GM19328 (cell line): ENCODE results near the gene RFX5.
A peak's percentile ranks its signal among the peaks of the same experiment; 100 is the strongest.
"Not testable (repeated sequence)": the region's sequence is repeated elsewhere in the genome, so short reads cannot be mapped to it uniquely, and the experiment has no call there.

Experiments used
- ATAC-seq: cut with Tn5 transposase; IDR thresholded peaks from one replicate; pipeline ENCODE4 v1.9.1; 2021; ENCODE audit warnings: mild to moderate bottlenecking, moderate library complexity; ENCODE audit not compliant: unreplicated experiment

The RFX5 gene

GRCh38 chr1:151346769-151347522, at the start of gene RFX5:
RFX5 (minus strand) TSS chr1:151347252; CDS start chr1:151346320, 932 bp downstream.
- ATAC-seq: peak; percentile 95

DNA sequence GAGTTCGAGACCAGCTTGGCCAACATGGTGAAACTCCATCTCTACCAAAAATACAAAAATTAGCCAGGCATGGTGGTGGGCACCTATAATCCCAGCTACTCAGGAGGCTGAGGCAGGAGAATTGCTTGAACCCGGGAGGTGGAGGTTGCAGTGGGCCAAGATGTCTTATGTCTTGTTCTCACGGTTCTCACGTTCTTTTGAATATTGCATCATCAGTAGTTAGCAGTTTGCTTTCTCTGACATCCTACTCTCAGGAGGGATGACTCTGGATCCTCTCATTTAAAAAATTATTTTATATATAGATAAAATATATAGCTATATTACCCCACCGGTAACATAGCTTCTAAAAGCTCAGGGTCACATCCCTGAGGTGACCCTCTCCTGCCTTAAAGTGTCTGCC, 49.2 kb upstream of the RFX5 start:
- ATAC-seq: not testable (repeated sequence)

DNA sequence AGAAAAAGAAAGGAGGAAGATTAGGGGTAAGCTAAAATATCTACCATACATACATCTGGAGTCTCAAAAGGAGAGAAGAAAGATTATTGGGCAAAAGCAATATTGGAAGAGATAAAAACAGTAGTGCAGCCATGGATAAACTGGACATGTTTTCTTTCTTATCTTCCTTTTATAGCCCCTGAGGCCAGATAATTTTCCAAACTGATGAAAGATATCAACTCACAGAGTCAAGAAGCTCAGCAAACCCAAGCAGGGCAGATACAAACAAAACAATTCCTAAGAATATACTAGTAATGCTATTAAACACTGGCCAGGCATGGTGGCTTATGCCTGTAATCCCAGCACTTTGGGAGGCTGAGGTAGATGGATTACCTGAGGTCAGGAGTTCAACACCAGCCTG, 46.5 kb upstream of the RFX5 start:
- ATAC-seq: no peak

- no peak for ATAC-seq
Measured at GRCh38 chr1:151391079-151391563, 44.1 kb upstream of the RFX5 start.

GRCh38 chr1:151390221-151391078, 43.4 kb upstream of the RFX5 start:
- ATAC-seq: not testable (repeated sequence)

DNA sequence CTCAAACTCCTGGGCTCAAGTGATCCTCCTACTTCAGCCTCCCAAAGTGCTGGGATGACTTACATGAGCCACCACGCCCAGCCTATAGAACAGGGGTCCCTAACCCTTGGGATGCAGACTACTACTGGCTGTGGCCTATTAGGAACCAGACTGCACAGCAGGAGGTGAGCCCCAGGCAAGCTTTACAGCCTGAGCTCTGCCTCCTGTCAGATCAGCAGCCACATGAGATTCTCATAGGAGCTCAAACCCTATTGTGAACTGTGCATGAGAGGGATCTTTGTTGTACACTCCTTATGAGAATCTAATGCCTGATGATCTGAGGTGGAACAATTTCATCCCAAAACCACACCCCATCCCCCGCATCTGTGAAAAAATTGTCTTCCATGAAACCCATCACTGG, 39.0 kb upstream of the RFX5 start:
- no peak for ATAC-seq

GRCh38 chr1:151384584-151384983, 37.5 kb upstream of the RFX5 start:
- ATAC-seq: no peak

DNA sequence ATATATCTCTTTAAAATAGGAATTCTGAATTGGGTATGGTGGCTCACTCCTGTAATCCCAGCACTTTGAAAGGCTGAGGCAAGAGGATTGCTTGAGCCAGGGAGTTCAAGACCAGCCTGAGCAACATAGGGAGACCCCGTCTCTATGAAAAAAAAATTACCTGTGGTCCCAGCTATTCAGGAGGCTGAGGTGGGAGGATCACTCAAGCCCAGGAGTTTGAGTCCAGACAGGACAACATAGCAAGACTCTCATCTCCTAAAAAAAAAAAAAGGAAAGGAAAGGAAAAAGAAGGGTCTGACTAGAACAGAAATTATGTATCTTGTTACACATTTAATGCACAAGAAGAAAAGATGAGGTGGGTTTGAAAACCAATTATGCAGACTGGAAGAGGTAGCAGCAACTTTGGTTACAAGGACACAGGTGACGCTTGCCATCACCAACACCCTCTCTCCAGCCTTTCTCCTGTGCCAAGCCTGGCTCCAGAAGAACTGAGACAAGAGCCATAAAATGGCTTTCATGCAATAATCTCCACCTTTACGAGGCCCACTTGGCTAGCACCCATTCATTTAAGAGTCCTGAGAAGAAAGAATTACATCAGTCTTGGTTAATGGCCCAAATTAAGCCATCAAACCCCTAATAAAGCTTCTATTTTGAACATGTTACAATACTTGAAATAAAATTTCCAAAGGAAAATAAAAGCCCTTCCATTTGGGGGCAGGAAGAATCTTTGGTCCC, 30.3 kb upstream of the RFX5 start:
- ATAC-seq: no peak

DNA sequence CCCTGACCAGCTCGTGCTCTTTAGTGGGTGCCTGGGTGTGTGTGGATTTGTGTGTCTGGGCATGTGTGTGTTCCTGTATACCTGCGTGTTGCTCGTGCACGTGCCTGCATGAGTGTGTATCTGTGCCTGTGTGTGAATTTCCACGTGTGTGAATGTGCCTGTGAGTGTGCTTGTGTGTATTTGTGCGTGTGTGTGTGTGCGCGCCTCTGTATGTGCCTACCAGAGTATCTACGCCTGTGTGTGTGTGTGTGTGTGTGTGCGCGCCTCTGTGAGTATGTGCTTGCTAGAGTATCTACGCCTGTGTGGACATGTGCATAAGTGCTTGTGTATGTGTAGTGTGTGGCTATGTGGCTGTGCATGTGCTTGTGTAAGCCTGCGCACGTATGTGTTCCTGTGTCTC, 26.1 kb upstream of the RFX5 start:
- ATAC-seq: no peak

DNA sequence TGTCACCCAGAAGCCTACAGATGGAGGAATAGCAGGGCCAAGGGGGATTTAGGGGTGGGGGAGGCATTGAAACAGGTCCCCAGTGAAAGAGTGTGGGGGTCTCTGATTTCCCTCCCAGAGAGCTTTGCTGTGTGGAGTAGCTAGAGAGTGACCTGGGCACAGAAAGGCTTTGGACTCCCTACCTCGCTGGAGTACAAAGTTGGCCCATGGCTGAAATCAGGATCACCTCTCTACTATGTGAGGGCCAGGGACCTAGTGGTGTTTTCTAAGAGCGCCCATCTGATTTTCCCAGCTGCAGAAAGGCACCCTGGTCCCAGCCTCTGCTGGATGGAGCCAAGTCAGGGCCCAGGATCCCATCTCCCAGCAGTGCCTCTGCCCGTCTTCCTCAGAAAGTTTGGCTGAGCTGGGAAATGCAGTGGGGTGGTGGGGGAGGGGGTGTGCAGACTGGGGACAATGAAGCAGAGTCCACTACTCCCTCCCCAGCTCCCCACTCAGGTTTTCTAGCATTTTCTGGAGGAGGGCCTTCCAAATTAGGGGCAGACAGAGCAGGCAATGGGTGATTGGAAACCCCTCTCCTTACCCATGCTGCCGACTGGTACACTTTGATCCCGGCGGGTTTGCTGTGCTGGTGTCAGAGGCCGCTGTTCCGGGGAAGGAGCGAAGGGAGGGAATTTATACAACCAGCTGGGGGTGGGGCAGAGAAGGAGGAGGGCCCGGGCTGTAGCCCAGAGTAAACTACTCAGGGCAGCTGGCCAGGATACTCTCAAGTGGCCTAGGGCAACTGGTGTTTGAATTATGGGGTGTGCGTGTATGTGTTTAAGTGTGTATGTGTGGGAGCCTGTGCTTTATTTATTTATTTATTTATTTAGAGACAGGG, 25.2 kb upstream of the RFX5 start, which contains the start of gene SELENBP1:
Gene SELENBP1 (minus strand): TSS at position 648 of the 877 bp plus-strand sequence. CDS start 64 bp downstream, at position 584.
- ATAC-seq: no peak

DNA sequence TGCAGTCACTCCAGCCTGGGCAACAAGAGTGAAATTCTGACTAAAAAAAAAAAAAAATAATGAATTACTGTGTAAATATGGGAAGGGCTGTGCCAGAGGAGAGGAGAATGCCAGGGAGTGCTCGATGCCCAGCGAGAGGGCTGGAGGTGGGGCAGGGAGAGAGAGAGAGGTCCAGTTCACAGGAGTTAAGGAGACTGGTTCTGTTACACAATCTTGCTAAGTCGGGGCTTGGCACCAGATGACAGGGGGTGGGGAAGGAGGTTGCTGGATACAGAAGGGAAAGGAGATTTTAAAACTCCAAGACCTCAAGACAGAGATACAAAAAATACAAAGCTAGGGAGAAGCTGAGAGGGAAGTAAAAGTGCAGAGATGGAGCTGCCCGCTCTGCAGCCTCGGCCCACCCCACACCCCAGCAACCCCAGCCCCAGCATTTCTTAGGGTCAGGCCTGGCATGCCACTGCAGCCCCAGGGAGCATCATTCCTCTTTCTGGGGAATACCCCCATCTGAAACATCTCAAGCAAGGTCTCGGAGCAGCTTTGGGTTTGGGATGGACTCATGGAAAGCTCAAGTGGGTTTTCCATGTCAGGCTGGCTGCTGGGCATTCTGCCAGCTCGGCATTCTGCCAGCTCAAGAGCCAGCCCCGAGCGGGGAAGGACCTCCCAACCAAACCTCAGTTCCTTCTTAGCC, 24.5 kb upstream of the RFX5 start:
- ATAC-seq: no peak

DNA sequence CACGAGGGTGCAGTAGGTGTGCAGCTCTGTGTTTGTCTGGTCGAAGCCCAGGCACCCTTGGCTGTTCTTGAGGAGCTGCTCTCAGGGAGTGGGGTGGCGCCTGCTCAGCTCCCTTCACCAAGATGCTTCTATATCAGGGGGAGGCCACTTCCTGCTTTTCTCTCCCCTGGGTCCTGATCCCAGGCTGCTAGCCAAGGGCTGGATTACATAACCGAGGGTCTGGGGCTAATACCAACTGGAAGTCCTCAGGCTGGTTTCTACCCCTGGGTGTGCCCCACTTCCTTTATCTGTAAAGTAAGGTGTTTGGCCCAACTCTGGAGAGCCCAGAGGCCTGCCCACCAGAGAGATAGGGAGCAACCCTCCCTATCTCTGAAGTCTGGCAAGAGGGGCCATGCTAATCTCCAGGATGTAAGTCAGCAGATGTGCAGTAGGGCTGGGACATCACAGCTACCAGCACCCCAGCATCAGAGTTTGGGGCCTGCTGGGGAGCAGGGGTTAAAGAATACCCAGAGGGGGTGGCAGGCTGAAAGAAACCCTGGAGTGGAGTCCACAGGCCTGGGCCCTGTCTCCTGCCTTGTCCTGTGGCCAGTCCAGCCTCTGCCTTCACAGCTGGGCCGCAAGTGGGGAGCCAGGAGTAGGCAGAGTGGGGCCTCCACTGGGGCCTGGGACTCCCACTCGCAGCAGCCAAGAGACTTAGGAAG, 23.3 kb upstream of the RFX5 start:
- no peak for ATAC-seq

DNA sequence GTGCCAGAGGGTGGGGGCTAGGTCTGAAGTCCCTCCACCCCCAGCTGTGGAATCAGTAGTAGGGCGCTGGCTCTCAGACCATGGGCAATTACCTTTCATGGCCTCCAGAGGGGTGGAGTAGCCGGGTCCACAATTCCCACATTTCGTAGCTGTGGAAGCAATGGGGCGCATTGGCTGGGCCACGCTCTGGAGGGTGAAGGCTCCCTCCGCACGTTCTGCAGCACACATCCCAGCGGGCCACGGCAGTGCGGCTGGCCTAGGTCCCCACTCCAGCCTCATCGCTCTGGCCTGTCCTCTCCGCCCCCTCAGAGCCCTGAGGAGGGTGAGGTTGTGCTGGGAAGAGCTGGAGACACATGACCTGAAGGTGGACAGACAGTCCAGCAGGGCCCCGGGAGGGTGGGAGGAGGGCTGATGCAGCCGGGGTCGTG, 22.6 kb upstream of the RFX5 start:
- no peak for ATAC-seq

DNA sequence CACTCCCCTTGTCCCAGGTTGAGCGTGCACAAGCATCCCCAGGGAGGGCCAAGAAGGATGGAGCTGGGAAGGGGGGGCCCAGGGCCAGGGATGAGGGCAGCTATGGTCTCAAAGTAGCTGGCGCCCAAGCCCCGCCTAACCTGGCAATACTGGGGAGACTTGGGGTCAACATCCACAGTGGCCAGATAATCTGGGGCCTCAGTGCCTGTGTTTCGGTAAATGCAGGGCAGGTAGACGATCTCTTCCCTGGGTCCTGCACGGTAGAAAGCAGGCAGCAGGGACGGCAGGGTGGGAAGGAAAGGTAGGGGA, 22.2 kb upstream of the RFX5 start:
- ATAC-seq: no peak

- no peak for ATAC-seq
Measured at GRCh38 chr1:151368393-151369301, 21.6 kb upstream of the RFX5 start.

DNA sequence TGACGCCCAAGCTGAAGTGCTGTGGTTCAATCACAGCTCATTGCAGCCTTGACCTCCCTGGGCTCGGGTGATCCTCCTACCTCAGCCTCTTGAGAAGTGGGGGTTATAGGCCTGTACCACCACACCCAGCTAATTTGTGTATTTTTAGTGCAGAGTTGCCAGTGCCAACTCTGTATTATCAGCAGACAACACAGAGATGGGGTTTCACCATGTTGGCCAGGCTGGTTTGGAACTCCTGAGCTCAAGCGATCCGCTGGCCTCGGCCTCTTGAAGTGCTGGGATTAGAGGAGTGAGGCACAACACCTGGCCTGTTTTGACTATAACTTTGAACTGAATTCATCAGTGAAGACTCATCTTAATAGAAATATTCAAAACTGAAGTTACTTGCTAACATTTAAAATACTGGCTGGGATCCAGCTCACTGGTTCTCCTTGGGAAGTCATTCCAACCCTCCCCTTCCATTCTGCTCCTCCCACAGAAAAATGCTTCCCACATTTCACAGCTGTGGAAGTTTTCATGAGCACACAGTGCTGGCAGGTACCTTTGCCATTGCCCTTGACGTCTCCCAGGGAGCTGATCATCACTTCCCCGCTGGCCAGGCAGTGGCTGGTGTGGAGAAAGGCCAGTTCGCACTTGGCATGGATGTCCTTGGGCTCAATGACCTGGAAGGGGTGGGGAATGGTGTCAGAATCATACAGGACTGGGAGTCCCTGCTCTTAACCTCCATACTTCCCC, 20.8 kb upstream of the RFX5 start:
- no peak for ATAC-seq

GRCh38 chr1:151364996-151365395, 17.9 kb upstream of the RFX5 start:
- no peak for ATAC-seq
